HG02970 (cell line): ENCODE data around the gene CRYBG2.
"Not testable (repeated sequence)": the region's sequence is repeated elsewhere in the genome, so short reads cannot be mapped to it uniquely, and the experiment has no call there.

Experiments
- ATAC-seq: cut with Tn5 transposase; IDR thresholded peaks from one replicate; pipeline ENCODE4 v1.9.1; 2021; ENCODE audit warnings: mild to moderate bottlenecking, moderate library complexity, moderate number of reproducible peaks; ENCODE audit not compliant: unreplicated experiment, low FRiP score

The CRYBG2 gene

GRCh38 chr1:26351590-26352337, 2.2 kb downstream of the CRYBG2 start:
- no peak for ATAC-seq

- ATAC-seq = no peak
Observed at GRCh38 chr1:26350701-26351589, 3.0 kb downstream of the CRYBG2 start.

GRCh38 chr1:26350343-26350700, 3.6 kb downstream of the CRYBG2 start:
- no peak for ATAC-seq

- ATAC-seq = no peak
Observed at GRCh38 chr1:26349877-26350244, 4.1 kb downstream of the CRYBG2 start.

- ATAC-seq = no peak
Observed at GRCh38 chr1:26349188-26349876, 4.6 kb downstream of the CRYBG2 start.

GRCh38 chr1:26346274-26347033, 7.5 kb downstream of the CRYBG2 start:
- no peak for ATAC-seq

- no peak for ATAC-seq
Observed at GRCh38 chr1:26345718-26346117, 8.2 kb downstream of the CRYBG2 start.

GRCh38 chr1:26344147-26344920, 9.6 kb downstream of the CRYBG2 start:
- no peak for ATAC-seq

GRCh38 chr1:26340047-26340481, 13.9 kb downstream of the CRYBG2 start:
- ATAC-seq = no peak

GRCh38 chr1:26338670-26339069, 15.3 kb downstream of the CRYBG2 start:
- no peak for ATAC-seq

GRCh38 chr1:26337625-26338024, 16.3 kb downstream of the CRYBG2 start:
- no peak for ATAC-seq

GRCh38 chr1:26337206-26337535, 16.8 kb downstream of the CRYBG2 start:
- ATAC-seq = no peak

GRCh38 chr1:26336477-26337205, 17.3 kb downstream of the CRYBG2 start:
- ATAC-seq = peak; percentile 66

GRCh38 chr1:26335774-26336476, 18.0 kb downstream of the CRYBG2 start:
- no peak for ATAC-seq

- not testable (repeated sequence) for ATAC-seq
Observed at GRCh38 chr1:26333312-26333711, 20.6 kb downstream of the CRYBG2 start.

GRCh38 chr1:26330276-26330675, 23.7 kb downstream of the CRYBG2 start:
- ATAC-seq = no peak

GRCh38 chr1:26329380-26329779, 24.6 kb downstream of the CRYBG2 start:
- ATAC-seq = not testable (repeated sequence)

GRCh38 chr1:26328597-26328996, 25.3 kb downstream of the CRYBG2 start:
- ATAC-seq = no peak
